ENCODE data around the gene BMP8A.

Gene BMP8A

GRCh38 chr1:39567302-39567701 is 75.9 kb downstream of the BMP8A start:
- H3K4me3 ChIP-seq (replicated peaks; ENCODE audit: insufficient read depth, low read length), result no peak overlapping the region
- H3K27ac ChIP-seq (replicated peaks), result no peak overlapping the region
- DNase-seq (ENCODE audit: low read depth in 1 of 2, low spot score in 1 of 2), result no peak
- H3K27me3 ChIP-seq (ENCODE audit: insufficient read depth, poor library complexity, severe bottlenecking), result no peaks in the 10 kb centered on the region
- no peak for TF ChIP-seq SPI1 (IDR thresholded peaks at IDR 0.05; ENCODE audit: borderline replicate concordance, low read depth)
- no peak for TF ChIP-seq CTCF (IDR thresholded peaks at IDR 0.05; ENCODE audit: insufficient read depth, low read length)
- TF ChIP-seq POLR2AphosphoS5 (IDR thresholded peaks at IDR 0.05; ENCODE audit: low read depth), result no peak

- Histone ChIP-seq H3K27ac (replicated peaks) (no peak overlapping the region), H3K4me3 (replicated peaks; ENCODE audit: insufficient read depth, low read length) (no peak overlapping the region), H3K27me3 (ENCODE audit: insufficient read depth, poor library complexity, severe bottlenecking) (no peaks in the 10 kb centered on the region)
- TF ChIP-seq CTCF (IDR thresholded peaks at IDR 0.05; ENCODE audit: insufficient read depth, low read length) (no peak), POLR2AphosphoS5 (IDR thresholded peaks at IDR 0.05; ENCODE audit: low read depth) (no peak), GABPA (IDR thresholded peaks at IDR 0.05; ENCODE audit: low read depth) (no peak), SPI1 (IDR thresholded peaks at IDR 0.05; ENCODE audit: borderline replicate concordance, low read depth) (no peak), REST (IDR thresholded peaks at IDR 0.05; ENCODE audit: insufficient replicate concordance, low read depth) (no peak)
- DNase-seq (ENCODE audit: low read depth in 1 of 2, low spot score in 1 of 2), result no peak
Observed at GRCh38 chr1:39568208-39568607, 76.8 kb downstream of the BMP8A start.

DNA sequence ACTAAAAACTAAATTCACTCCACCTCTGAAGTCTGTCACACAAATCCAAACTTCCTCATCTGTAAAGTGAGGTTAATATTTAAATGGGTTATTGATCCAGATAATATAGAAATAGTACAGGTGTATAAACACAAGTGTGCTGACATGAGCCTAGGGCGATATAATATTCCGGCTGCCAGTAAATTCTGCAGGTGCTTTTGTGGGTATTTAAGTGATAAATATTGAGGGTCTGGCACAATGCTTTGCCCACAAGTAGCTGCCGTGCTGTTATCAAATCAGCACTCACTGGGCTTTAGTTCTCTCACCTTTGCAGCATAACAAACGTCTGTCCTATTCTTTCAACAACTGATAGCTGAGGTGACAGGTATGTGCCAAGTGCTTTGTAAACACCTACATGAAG is 77.6 kb downstream of the BMP8A start:
- no peak overlapping the region for H3K4me3 ChIP-seq (replicated peaks; ENCODE audit: insufficient read depth, low read length)
- no peaks in the 10 kb centered on the region for H3K27me3 ChIP-seq (ENCODE audit: insufficient read depth, poor library complexity, severe bottlenecking)
- DNase-seq (ENCODE audit: low read depth in 1 of 2, low spot score in 1 of 2), result no peak
- H3K27ac ChIP-seq (replicated peaks), result no peak overlapping the region
- no peak for TF ChIP-seq GABPA (IDR thresholded peaks at IDR 0.05; ENCODE audit: low read depth)

DNA sequence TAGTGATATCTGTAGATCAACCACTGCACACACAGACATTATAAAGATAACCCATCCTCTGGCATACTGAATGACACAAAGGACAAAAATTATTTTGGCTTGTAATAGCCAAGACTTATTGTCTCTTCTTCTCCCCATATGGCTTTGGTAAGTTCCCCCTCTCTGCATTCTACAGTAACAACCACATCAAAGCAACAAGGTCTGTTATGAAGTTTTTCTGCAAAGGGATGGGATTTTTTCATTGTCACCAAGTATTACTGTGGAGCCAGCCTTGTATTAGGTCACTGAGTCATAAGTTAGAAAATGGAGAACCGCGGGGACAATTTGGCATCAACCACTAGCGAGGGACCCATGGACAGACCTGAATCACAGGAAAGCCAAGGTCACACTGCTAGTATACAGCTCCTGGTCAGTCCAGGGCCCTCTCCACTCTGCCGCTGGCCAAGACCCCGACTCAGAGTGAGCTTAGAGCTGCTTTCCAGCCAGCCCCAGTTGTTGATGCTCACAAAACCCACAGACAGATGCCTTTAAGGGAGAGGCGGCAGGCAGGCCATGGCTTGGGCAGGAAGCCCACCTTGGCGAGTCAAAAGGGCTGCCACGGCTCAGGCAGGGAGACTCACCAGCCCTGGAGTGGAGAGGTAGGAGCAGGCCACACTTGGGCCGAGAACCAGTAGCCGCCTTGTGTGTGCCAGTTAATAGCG is 79.2 kb downstream of the BMP8A start:
- Histone ChIP-seq H3K27me3 (ENCODE audit: insufficient read depth, poor library complexity, severe bottlenecking) (no peaks in the 10 kb centered on the region), H3K27ac (replicated peaks) (no peak overlapping the region), H3K4me3 (replicated peaks; ENCODE audit: insufficient read depth, low read length) (no peak overlapping the region)
- TF ChIP-seq REST (IDR thresholded peaks at IDR 0.05; ENCODE audit: insufficient replicate concordance, low read depth) (no peak), CTCF (IDR thresholded peaks at IDR 0.05; ENCODE audit: insufficient read depth, low read length) (no peak), POLR2AphosphoS5 (IDR thresholded peaks at IDR 0.05; ENCODE audit: low read depth) (no peak), GABPA (IDR thresholded peaks at IDR 0.05; ENCODE audit: low read depth) (no peak), SPI1 (IDR thresholded peaks at IDR 0.05; ENCODE audit: borderline replicate concordance, low read depth) (no peak)
- no peak for DNase-seq (ENCODE audit: low read depth in 1 of 2, low spot score in 1 of 2)
